Measurements from ENCODE around the gene AQP7. TPM values are rescaled to one million over a fixed set of nuclear protein-coding genes. Genes with fewer than 3 reads are reported as not detected.
A peak's percentile ranks its signal among the peaks of the same experiment; 100 is the strongest.

Gene AQP7
- total and polyA plus RNA-seq, 12 donors: 0.33 to 32.5 (median 2.4) TPM; not detected in 2

- H3K36me3 ChIP-seq (replicated peaks in 1 of 2): peaks cover 0 to 13% of the 10 kb centered on the region in 2 donors
- H3K27ac ChIP-seq: peak overlapping the region in 2 of 5 donors; percentile 24 to 46
- 45 to 51% (median 48%) methylated on average over 14 to 15 of the region's 15 CpGs for WGBS, 4 donors
- intact Hi-C loops (cut with DNase I): loop anchor here (10.0 kb wide), 2 partner anchors 79 to 89 kb away; no protein-coding TSS in a partner anchor
- H3K9me3 ChIP-seq (replicated peaks in 1 of 3): no peaks in the 10 kb centered on the region
- H3K4me3 ChIP-seq: peak overlapping the region in 1 of 4 donors; percentile 38
- TF ChIP-seq POLR2A (IDR thresholded peaks at IDR 0.05) (no peak), CTCF (IDR thresholded peaks at IDR 0.05) (peak in 2 of 6 experiments; percentile 9 to 46)
- H3K4me1 ChIP-seq (replicated peaks in 1 of 2): peaks cover 8 to 11% of the 10 kb centered on the region in 2 donors
- DNase-seq: peak in 4 of 7 donors; percentile 32 to 59 (median 38)
- no peaks in the 10 kb centered on the region for H3K27me3 ChIP-seq
These were observed 27.0 kb downstream of the AQP7 start for GRCh38 chr9:33375238-33375840.

- Histone ChIP-seq H3K4me3 (peak overlapping the region in 1 of 4 donors; percentile 38), H3K4me1 (replicated peaks in 1 of 2) (peaks cover 8 to 11% of the 10 kb centered on the region in 2 donors), H3K36me3 (replicated peaks in 1 of 2) (peaks cover 0 to 19% of the 10 kb centered on the region in 2 donors), H3K9me3 (replicated peaks in 1 of 3) (no peaks in the 10 kb centered on the region), H3K27ac (peak overlapping the region in 1 of 5 donors; percentile 24), H3K27me3 (no peaks in the 10 kb centered on the region)
- WGBS, 4 donors: 50 to 61% (median 51%) methylated on average over 6 of the region's 6 CpGs
- peak; percentile 77 to 92 (median 85) for DNase-seq
- intact Hi-C loops (cut with DNase I): loop anchor here (5.0 to 10.0 kb wide), 3 partner anchors 43 to 90 kb away; no protein-coding TSS in a partner anchor
- TF ChIP-seq POLR2A (IDR thresholded peaks at IDR 0.05): no peak
- TF ChIP-seq CTCF (IDR thresholded peaks at IDR 0.05): peak; percentile 83 to 92 (median 88)
These were observed 27.6 kb downstream of the AQP7 start for GRCh38 chr9:33374634-33375237.

- Histone ChIP-seq H3K4me3 (no peak overlapping the region), H3K9me3 (replicated peaks in 1 of 3) (no peaks in the 10 kb centered on the region), H3K36me3 (replicated peaks in 1 of 2) (peaks cover 0 to 25% of the 10 kb centered on the region in 2 donors), H3K27me3 (no peaks in the 10 kb centered on the region), H3K4me1 (replicated peaks in 1 of 2) (peaks cover 8 to 11% of the 10 kb centered on the region in 2 donors), H3K27ac (no peak overlapping the region)
- 82 to 89% (median 85%) methylated on average over 8 to 9 of the region's 9 CpGs for WGBS, 4 donors
- DNase-seq: peak in 1 of 7 donors; percentile 42
- TF ChIP-seq POLR2A (IDR thresholded peaks at IDR 0.05) (no peak), CTCF (IDR thresholded peaks at IDR 0.05) (no peak)
- intact Hi-C loops (cut with DNase I): loop anchor here (5.0 to 10.0 kb wide), 3 partner anchors 43 to 91 kb away; no protein-coding TSS in a partner anchor
These were observed 28.2 kb downstream of the AQP7 start for GRCh38 chr9:33374190-33374589.

GRCh38 chr9:33372900-33373299 is 29.5 kb downstream of the AQP7 start:
- Histone ChIP-seq H3K9me3 (replicated peaks in 1 of 3) (no peaks in the 10 kb centered on the region), H3K4me1 (replicated peaks in 1 of 2) (peaks cover 8 to 11% of the 10 kb centered on the region in 2 donors), H3K27ac (no peak overlapping the region), H3K27me3 (no peaks in the 10 kb centered on the region), H3K36me3 (replicated peaks in 1 of 2) (peaks cover 0 to 35% of the 10 kb centered on the region in 2 donors), H3K4me3 (no peak overlapping the region)
- TF ChIP-seq POLR2A (IDR thresholded peaks at IDR 0.05) (no peak), CTCF (IDR thresholded peaks at IDR 0.05) (no peak)
- intact Hi-C loops (cut with DNase I): loop anchor here (5.0 to 10.0 kb wide), 3 partner anchors 44 to 92 kb away; no protein-coding TSS in a partner anchor
- WGBS, 4 donors: 87 to 90% (median 88%) methylated on average over 3 to 4 of the region's 4 CpGs
- no peak for DNase-seq

All from adrenal gland (tissue), 12 donors.